COR-L47 (cell line): ENCODE data around the gene SLC18A3.

Experiments used
- DNase-seq: peaks from one replicate; lab custom pipeline; 2025; lab: John Stamatoyannopoulos, UW

Gene SLC18A3

GRCh38 chr10:49651039-49651835 lies 41.1 kb downstream of the SLC18A3 start:
- DNase-seq: no peak

GRCh38 chr10:49651917-49652316 lies 41.8 kb downstream of the SLC18A3 start:
- no peak for DNase-seq

GRCh38 chr10:49652421-49653272 lies 42.5 kb downstream of the SLC18A3 start:
- DNase-seq: no peak

- DNase-seq: no peak
Measured at GRCh38 chr10:49653273-49653929, 43.3 kb downstream of the SLC18A3 start.

GRCh38 chr10:49654036-49654693 lies 44.1 kb downstream of the SLC18A3 start:
- DNase-seq: no peak

GRCh38 chr10:49655099-49655498 lies 45.0 kb downstream of the SLC18A3 start:
- DNase-seq: no peak

GRCh38 chr10:49656845-49657493 lies 46.9 kb downstream of the SLC18A3 start:
- DNase-seq: no peak

- DNase-seq: no peak
Measured at GRCh38 chr10:49657606-49658005, 47.5 kb downstream of the SLC18A3 start.

GRCh38 chr10:49661140-49661856 lies 51.2 kb downstream of the SLC18A3 start:
- no peak for DNase-seq
